Colonic mucosa (tissue), 4 donors: Measurements from ENCODE around the gene GRHL3. TPM values are rescaled to one million over a fixed set of nuclear protein-coding genes. Genes with fewer than 3 reads are reported as not detected.

Experiments used
- DNase-seq: peaks from one replicate; pipeline ENCODE4 v3.0.0-alpha.2; 2020
- H3K27ac ChIP-seq: fragments of 200-600 bp; one replicate; pipeline ENCODE4 v1.8.0; 2021
- H3K27me3 ChIP-seq: fragments of 200-600 bp; one replicate; pipeline ENCODE4 v1.8.0; 2021
- H3K36me3 ChIP-seq: fragments of 200-600 bp; one replicate; pipeline ENCODE4 v1.8.0; 2021
- H3K4me1 ChIP-seq: fragments of 200-600 bp; one replicate; pipeline ENCODE4 v1.8.0; 2021; ENCODE audit warnings: mild to moderate bottlenecking
- H3K4me3 ChIP-seq: fragments of 200-600 bp; one replicate; pipeline ENCODE4 v1.8.0; 2021
- H3K9ac ChIP-seq, 2 donors: one replicate each; pipeline ENCODE4 v1.7.0; 2013; ENCODE audit warnings: control low read depth in 2 of 2, low read depth in 2 of 2, low read length in 2 of 2
- H3K9me3 ChIP-seq: fragments of 200-600 bp; one replicate; pipeline ENCODE4 v1.8.0; 2021
- intact Hi-C: fragments of 100-400 bp; cut with DNase I; formaldehyde crosslinking; loops from one replicate; pipeline ENCODE4 v1.14.1; 2022
- total RNA-seq, 2 donors: library from RNA; stranded (reverse); fragmentation: NEBNext Ultra II Directional in 1 of 2; extraction: Animal tissue kit (Norgen Biotek cat#: 25700) in 1 of 2; gene quantifications; one replicate each; pipeline ENCODE4 v1.2.1, GENCODE V29; 2021
- TF ChIP-seq, protein P1 (sequence below): fragments of 200-600 bp; IDR thresholded peaks from one replicate; pipeline ENCODE4 v1.8.0; 2022; ENCODE audit warnings: antibody characterized with exemption, mild to moderate bottlenecking
- donor health status: healthy.
- donor health status: DM: no; HTN: no; CAD: no.
- donor health status: DM: no; HTN: no; CAD: no.

Gene GRHL3
- total RNA-seq, 2 donors from 2014 or later: 0.64 to 1.5 TPM

DNA sequence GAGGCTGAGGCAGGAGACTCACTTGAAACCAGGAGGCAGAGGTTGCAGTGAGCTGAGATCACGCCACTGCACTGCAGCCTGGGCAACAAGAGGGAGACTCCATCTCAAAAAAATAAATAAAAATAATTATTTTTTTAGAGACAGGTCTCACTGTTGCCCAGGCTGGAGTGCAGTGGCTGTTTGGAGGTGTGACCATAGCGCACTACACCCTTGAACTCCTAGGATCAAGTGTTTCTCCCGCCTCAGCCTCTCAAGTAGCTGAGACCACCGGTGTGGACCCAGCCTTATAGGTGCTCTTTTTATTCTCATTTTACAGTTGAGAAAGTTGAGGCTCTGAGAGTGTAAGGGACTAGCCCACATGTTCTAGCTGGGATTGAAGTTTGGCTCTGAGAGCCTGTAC lies 15.6 kb upstream of the GRHL3 start:
- Histone ChIP-seq H3K36me3 (no peaks in the 10 kb centered on the region), H3K9ac (no peak overlapping the region), H3K4me3 (no peak overlapping the region), H3K9me3 (no peaks in the 10 kb centered on the region), H3K27ac (no peak overlapping the region), H3K27me3 (no peaks in the 10 kb centered on the region), H3K4me1 (no peaks in the 10 kb centered on the region)
- no peak for DNase-seq
- TF ChIP-seq, protein P1, sequence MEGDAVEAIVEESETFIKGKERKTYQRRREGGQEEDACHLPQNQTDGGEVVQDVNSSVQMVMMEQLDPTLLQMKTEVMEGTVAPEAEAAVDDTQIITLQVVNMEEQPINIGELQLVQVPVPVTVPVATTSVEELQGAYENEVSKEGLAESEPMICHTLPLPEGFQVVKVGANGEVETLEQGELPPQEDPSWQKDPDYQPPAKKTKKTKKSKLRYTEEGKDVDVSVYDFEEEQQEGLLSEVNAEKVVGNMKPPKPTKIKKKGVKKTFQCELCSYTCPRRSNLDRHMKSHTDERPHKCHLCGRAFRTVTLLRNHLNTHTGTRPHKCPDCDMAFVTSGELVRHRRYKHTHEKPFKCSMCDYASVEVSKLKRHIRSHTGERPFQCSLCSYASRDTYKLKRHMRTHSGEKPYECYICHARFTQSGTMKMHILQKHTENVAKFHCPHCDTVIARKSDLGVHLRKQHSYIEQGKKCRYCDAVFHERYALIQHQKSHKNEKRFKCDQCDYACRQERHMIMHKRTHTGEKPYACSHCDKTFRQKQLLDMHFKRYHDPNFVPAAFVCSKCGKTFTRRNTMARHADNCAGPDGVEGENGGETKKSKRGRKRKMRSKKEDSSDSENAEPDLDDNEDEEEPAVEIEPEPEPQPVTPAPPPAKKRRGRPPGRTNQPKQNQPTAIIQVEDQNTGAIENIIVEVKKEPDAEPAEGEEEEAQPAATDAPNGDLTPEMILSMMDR: no peak
- intact Hi-C loops: loop anchor here (10.0 kb wide), 1 partner anchor 99 kb away; no protein-coding TSS in a partner anchor

- Histone ChIP-seq H3K27me3 (no peaks in the 10 kb centered on the region), H3K4me3 (no peak overlapping the region), H3K9ac (no peak overlapping the region), H3K9me3 (no peaks in the 10 kb centered on the region), H3K27ac (no peak overlapping the region), H3K36me3 (no peaks in the 10 kb centered on the region), H3K4me1 (no peaks in the 10 kb centered on the region)
- intact Hi-C loops: loop anchor here (10.0 kb wide), 1 partner anchor 100 kb away; no protein-coding TSS in a partner anchor
- TF ChIP-seq, protein P1: no peak
- no peak for DNase-seq
Observed at GRCh38 chr1:24304763-24305162, 14.4 kb upstream of the GRHL3 start.

DNA sequence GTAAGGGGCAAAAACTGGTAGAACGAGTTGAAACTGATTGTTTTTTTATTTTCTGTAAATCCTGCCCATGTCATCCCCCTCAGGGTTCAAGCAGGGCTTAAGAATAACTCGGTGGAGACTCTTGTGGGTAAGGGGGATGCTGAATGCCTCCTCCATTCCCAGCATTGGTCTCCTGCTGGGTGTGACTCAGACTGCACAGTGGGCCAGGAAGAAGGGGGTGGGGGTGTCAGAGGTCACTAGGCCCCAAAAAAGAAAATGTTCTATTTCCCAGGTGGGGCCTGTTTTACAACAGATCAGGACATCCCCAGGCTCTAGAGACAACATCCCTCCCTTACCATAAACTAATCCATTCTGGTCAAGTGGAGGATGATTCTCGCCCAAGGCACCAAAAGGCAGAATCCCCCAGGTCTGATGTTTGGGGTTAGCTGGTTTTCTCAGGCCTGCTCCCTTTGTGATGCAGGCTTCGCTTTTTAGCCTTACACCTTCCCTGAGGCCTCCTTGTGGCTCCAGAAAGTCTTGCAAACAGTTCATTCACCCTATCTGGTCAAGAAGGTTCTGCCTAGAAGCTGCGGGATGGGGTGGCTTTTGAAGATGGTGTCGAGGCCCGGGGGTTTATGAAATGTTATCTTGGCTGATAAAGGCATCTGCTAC lies 10.7 kb upstream of the GRHL3 start:
- Histone ChIP-seq H3K36me3 (no peaks in the 10 kb centered on the region), H3K9me3 (no peaks in the 10 kb centered on the region), H3K4me1 (no peaks in the 10 kb centered on the region), H3K27me3 (no peaks in the 10 kb centered on the region), H3K4me3 (no peak overlapping the region), H3K9ac (no peak overlapping the region), H3K27ac (no peak overlapping the region)
- TF ChIP-seq, protein P1: no peak
- no peak for DNase-seq
- intact Hi-C loops: loop anchor here (10.0 kb wide), 1 partner anchor 104 kb away; no protein-coding TSS in a partner anchor

GRCh38 chr1:24309762-24310485 lies 9.2 kb upstream of the GRHL3 start:
- no peak overlapping the region for H3K9ac ChIP-seq
- intact Hi-C loops: loop anchor here (10.0 kb wide), 1 partner anchor 105 kb away; no protein-coding TSS in a partner anchor
- H3K36me3 ChIP-seq: no peaks in the 10 kb centered on the region
- no peak overlapping the region for H3K4me3 ChIP-seq
- DNase-seq: no peak
- no peaks in the 10 kb centered on the region for H3K9me3 ChIP-seq
- no peaks in the 10 kb centered on the region for H3K27me3 ChIP-seq
- TF ChIP-seq, protein P1: no peak
- no peak overlapping the region for H3K27ac ChIP-seq
- no peaks in the 10 kb centered on the region for H3K4me1 ChIP-seq

GRCh38 chr1:24311234-24311633 lies 7.9 kb upstream of the GRHL3 start:
- no peak for DNase-seq
- TF ChIP-seq, protein P1: no peak
- no peaks in the 10 kb centered on the region for H3K36me3 ChIP-seq
- H3K27ac ChIP-seq: no peak overlapping the region
- no peak overlapping the region for H3K4me3 ChIP-seq
- H3K9me3 ChIP-seq: no peaks in the 10 kb centered on the region
- H3K4me1 ChIP-seq: no peaks in the 10 kb centered on the region
- no peak overlapping the region for H3K9ac ChIP-seq
- no peaks in the 10 kb centered on the region for H3K27me3 ChIP-seq
- intact Hi-C loops: no loop called here
